Measurements from ENCODE around the gene ARSG. TPM values are rescaled to one million over a fixed set of nuclear protein-coding genes. Genes with fewer than 3 reads are reported as not detected.
"Not testable (repeated sequence)": the region's sequence is repeated elsewhere in the genome, so short reads cannot be mapped to it uniquely, and the experiment has no call there.

The ARSG gene
- total and polyA plus RNA-seq, 12 donors, result 0.95 to 6.2 (median 3.5) TPM

- Histone ChIP-seq H3K27me3 (no peaks in the 10 kb centered on the region), H3K4me3 (no peak overlapping the region), H3K4me1 (no peaks in the 10 kb centered on the region), H3K27ac (peak overlapping the region in 1 of 10 donors; percentile 57), H3K36me3 (peaks cover 0 to 65% (median 0%) of the 10 kb centered on the region in 9 donors), H3K9me3 (peaks cover 0 to 10% (median 0%) of the 10 kb centered on the region in 11 donors)
- 67 to 73% methylated on average over 11 of the region's 11 CpGs for WGBS, 2 donors
- DNase-seq (no peak), ATAC-seq (no peak)
- no peak for TF ChIP-seq CTCF (IDR thresholded peaks at IDR 0.05)
- intact Hi-C loops (cut with DNase I), result loop anchor here in 1 of 10 donors (10.0 kb wide), 1 partner anchor 131 kb away; no protein-coding TSS in a partner anchor
These were observed 17.6 kb upstream of the ARSG start for GRCh38 chr17:68273722-68274121.

- not testable (repeated sequence) for H3K4me1 ChIP-seq, H3K4me3 ChIP-seq, DNase-seq, ATAC-seq, H3K27me3 ChIP-seq, H3K9me3 ChIP-seq, H3K27ac ChIP-seq
- WGBS, 2 donors, result 96 to 99% methylated on average over 3 of the region's 3 CpGs
- H3K36me3 ChIP-seq, result peaks cover 0 to 63% (median 0%) of the 10 kb centered on the region in 9 donors
- intact Hi-C loops (cut with DNase I), result loop anchor here in 1 of 10 donors (10.0 kb wide), 1 partner anchor 128 kb away; no protein-coding TSS in a partner anchor
These were observed 15.0 kb upstream of the ARSG start for GRCh38 chr17:68276339-68276738.

GRCh38 chr17:68277807-68278206 lies 13.5 kb upstream of the ARSG start:
- ATAC-seq (no peak), DNase-seq (no peak)
- Histone ChIP-seq H3K9me3 (peaks cover 0 to 10% (median 0%) of the 10 kb centered on the region in 11 donors), H3K4me1 (no peaks in the 10 kb centered on the region), H3K27ac (no peak overlapping the region), H3K27me3 (no peaks in the 10 kb centered on the region), H3K4me3 (no peak overlapping the region), H3K36me3 (peaks cover 0 to 53% (median 0%) of the 10 kb centered on the region in 9 donors)
- TF ChIP-seq CTCF (IDR thresholded peaks at IDR 0.05), result no peak
- intact Hi-C loops (cut with DNase I), result loop anchor here in 1 of 10 donors (10.0 kb wide), 1 partner anchor 127 kb away; no protein-coding TSS in a partner anchor
- WGBS, 2 donors, result 98 to 99% methylated on average over 5 of the region's 5 CpGs

GRCh38 chr17:68281965-68282364 lies 9.3 kb upstream of the ARSG start:
- H3K27ac ChIP-seq; H3K4me1 ChIP-seq; H3K27me3 ChIP-seq; H3K9me3 ChIP-seq; ATAC-seq; intact Hi-C loops (cut with DNase I); H3K4me3 ChIP-seq; DNase-seq: not testable (repeated sequence)
- 87 to 92% methylated on average over 4 of the region's 6 CpGs for WGBS, 2 donors
- peaks cover 0 to 35% (median 0%) of the 10 kb centered on the region in 9 donors for H3K36me3 ChIP-seq

- Histone ChIP-seq H3K27ac (peak overlapping the region in 2 of 10 donors; percentile 56 to 98), H3K27me3 (peaks cover 0 to 19% (median 6%) of the 10 kb centered on the region in 7 donors), H3K4me3 (peak overlapping the region in 1 of 10 donors; percentile 78), H3K36me3 (no peaks in the 10 kb centered on the region), H3K9me3 (no peaks in the 10 kb centered on the region), H3K4me1 (peaks cover 4 to 51% (median 20%) of the 10 kb centered on the region in 9 donors)
- no peak for TF ChIP-seq CTCF (IDR thresholded peaks at IDR 0.05)
- intact Hi-C loops (cut with DNase I), result no loop called here
- no peak for DNase-seq
- 83 to 88% methylated on average over 5 of the region's 5 CpGs for WGBS, 2 donors
- no peak for ATAC-seq
These were observed 2.9 kb upstream of the ARSG start for GRCh38 chr17:68288375-68288774.
